NCI-H1436 (cell line): ENCODE measurements around the gene CLDN6.

ENCODE experiments used
- DNase-seq: peaks from one replicate; lab custom pipeline; 2025; lab: John Stamatoyannopoulos, UW

CLDN6 gene

GRCh38 chr16:2971134-2971984 is 46.6 kb downstream of the CLDN6 start:
- DNase-seq, result no peak

- no peak for DNase-seq
Observed at GRCh38 chr16:2970563-2970962, 47.4 kb downstream of the CLDN6 start.

GRCh38 chr16:2969545-2970521 is 48.1 kb downstream of the CLDN6 start:
- peak; percentile 46 for DNase-seq

- DNase-seq, result peak; percentile 90
Observed at GRCh38 chr16:2968738-2969544, 49.0 kb downstream of the CLDN6 start, which contains the start of gene PAQR4. PAQR4 (plus strand) TSS chr16:2969348; CDS start chr16:2969675, 327 bp downstream.

GRCh38 chr16:2968368-2968737 is 49.6 kb downstream of the CLDN6 start:
- DNase-seq, result peak; percentile 60

- DNase-seq, result no peak
Observed at GRCh38 chr16:2967721-2968161, 50.2 kb downstream of the CLDN6 start.

- DNase-seq, result no peak
Observed at GRCh38 chr16:2967211-2967631, 50.8 kb downstream of the CLDN6 start.

- no peak for DNase-seq
Observed at GRCh38 chr16:2966808-2967191, 51.2 kb downstream of the CLDN6 start.

GRCh38 chr16:2966043-2966807 is 51.8 kb downstream of the CLDN6 start:
- DNase-seq, result no peak
